ENCODE results near the gene GRPEL2.

GRPEL2 gene

GRCh38 chr5:149317281-149318048 is 27.8 kb upstream of the GRPEL2 start:
- in situ Hi-C loops (cut with HindIII; ENCODE audit: low sequenced_read_pairs): no loop called here

GRCh38 chr5:149319174-149319573 is 26.1 kb upstream of the GRPEL2 start:
- in situ Hi-C loops (cut with HindIII; ENCODE audit: low sequenced_read_pairs): no loop called here

GRCh38 chr5:149320791-149321330 is 24.4 kb upstream of the GRPEL2 start:
- in situ Hi-C loops (cut with HindIII; ENCODE audit: low sequenced_read_pairs): no loop called here

- in situ Hi-C loops (cut with HindIII; ENCODE audit: low sequenced_read_pairs): no loop called here
These were observed 22.8 kb upstream of the GRPEL2 start for GRCh38 chr5:149322518-149322917.

GRCh38 chr5:149323210-149323609 is 22.1 kb upstream of the GRPEL2 start:
- in situ Hi-C loops (cut with HindIII; ENCODE audit: low sequenced_read_pairs): no loop called here

- in situ Hi-C loops (cut with HindIII; ENCODE audit: low sequenced_read_pairs): no loop called here
These were observed 21.6 kb upstream of the GRPEL2 start for GRCh38 chr5:149323621-149324205.

- in situ Hi-C loops (cut with HindIII; ENCODE audit: low sequenced_read_pairs): no loop called here
These were observed 20.7 kb upstream of the GRPEL2 start for GRCh38 chr5:149324641-149325040.

- in situ Hi-C loops (cut with HindIII; ENCODE audit: low sequenced_read_pairs): no loop called here
These were observed 20.0 kb upstream of the GRPEL2 start for GRCh38 chr5:149325166-149325735.

- in situ Hi-C loops (cut with HindIII; ENCODE audit: low sequenced_read_pairs): no loop called here
These were observed 19.4 kb upstream of the GRPEL2 start for GRCh38 chr5:149325894-149326293.

GRCh38 chr5:149326611-149327010 is 18.7 kb upstream of the GRPEL2 start:
- in situ Hi-C loops (cut with HindIII; ENCODE audit: low sequenced_read_pairs): no loop called here

- in situ Hi-C loops (cut with HindIII; ENCODE audit: low sequenced_read_pairs): no loop called here
These were observed 17.1 kb upstream of the GRPEL2 start for GRCh38 chr5:149328177-149328576.

GRCh38 chr5:149333711-149334443 is 11.4 kb upstream of the GRPEL2 start:
- in situ Hi-C loops (cut with HindIII; ENCODE audit: low sequenced_read_pairs): no loop called here

GRCh38 chr5:149337736-149338135 is 7.6 kb upstream of the GRPEL2 start:
- in situ Hi-C loops (cut with HindIII; ENCODE audit: low sequenced_read_pairs): loop anchor here (5.0 kb wide), 1 partner anchor 35 kb away; no protein-coding TSS in a partner anchor

GRCh38 chr5:149338364-149338763 is 6.9 kb upstream of the GRPEL2 start:
- in situ Hi-C loops (cut with HindIII; ENCODE audit: low sequenced_read_pairs): loop anchor here (5.0 kb wide), 1 partner anchor 36 kb away; no protein-coding TSS in a partner anchor

GRCh38 chr5:149340920-149341319 is 4.4 kb upstream of the GRPEL2 start:
- in situ Hi-C loops (cut with HindIII; ENCODE audit: low sequenced_read_pairs): no loop called here

GRCh38 chr5:149341876-149342275 is 3.4 kb upstream of the GRPEL2 start:
- in situ Hi-C loops (cut with HindIII; ENCODE audit: low sequenced_read_pairs): no loop called here

- in situ Hi-C loops (cut with HindIII; ENCODE audit: low sequenced_read_pairs): no loop called here
These were observed 1.1 kb upstream of the GRPEL2 start for GRCh38 chr5:149344151-149344550.

- in situ Hi-C loops (cut with HindIII; ENCODE audit: low sequenced_read_pairs): no loop called here
These were observed 558 bp downstream of the GRPEL2 start for GRCh38 chr5:149345892-149346222.

GRCh38 chr5:149348518-149348917 is 3.2 kb downstream of the GRPEL2 start:
- in situ Hi-C loops (cut with HindIII; ENCODE audit: low sequenced_read_pairs): no loop called here

- in situ Hi-C loops (cut with HindIII; ENCODE audit: low sequenced_read_pairs): no loop called here
These were observed 4.1 kb downstream of the GRPEL2 start for GRCh38 chr5:149349382-149349781.

- in situ Hi-C loops (cut with HindIII; ENCODE audit: low sequenced_read_pairs): no loop called here
These were observed 6.9 kb downstream of the GRPEL2 start for GRCh38 chr5:149352169-149352568.
